Measurements from ENCODE around the gene TRIML1. TPM values are rescaled to one million over a fixed set of nuclear protein-coding genes. Genes with fewer than 3 reads are reported as not detected.

Gene TRIML1
- total RNA-seq, 1 experiment from 2014 or later, result not detected

DNA sequence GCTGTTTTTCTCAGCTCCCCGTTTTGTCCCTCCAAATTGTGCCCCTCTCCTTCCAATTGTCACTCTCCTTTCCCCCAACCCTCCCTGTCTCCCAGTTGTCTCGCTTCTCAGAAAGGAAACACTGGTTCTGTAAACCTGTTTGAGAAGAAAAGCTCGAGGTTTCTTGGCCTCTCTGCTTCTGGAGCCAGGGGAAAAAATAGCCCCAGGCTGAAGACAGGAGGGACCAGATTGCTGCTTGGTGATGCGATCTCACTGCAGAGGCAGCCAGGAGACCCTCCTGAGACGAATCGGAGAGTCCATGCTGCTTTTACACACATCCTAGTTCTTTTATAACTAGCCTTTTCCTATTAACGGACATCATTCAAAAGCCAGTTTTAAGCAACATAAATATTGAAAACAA lies 21.2 kb downstream of the TRIML1 start (continued):
- TF ChIP-seq, protein P1, sequence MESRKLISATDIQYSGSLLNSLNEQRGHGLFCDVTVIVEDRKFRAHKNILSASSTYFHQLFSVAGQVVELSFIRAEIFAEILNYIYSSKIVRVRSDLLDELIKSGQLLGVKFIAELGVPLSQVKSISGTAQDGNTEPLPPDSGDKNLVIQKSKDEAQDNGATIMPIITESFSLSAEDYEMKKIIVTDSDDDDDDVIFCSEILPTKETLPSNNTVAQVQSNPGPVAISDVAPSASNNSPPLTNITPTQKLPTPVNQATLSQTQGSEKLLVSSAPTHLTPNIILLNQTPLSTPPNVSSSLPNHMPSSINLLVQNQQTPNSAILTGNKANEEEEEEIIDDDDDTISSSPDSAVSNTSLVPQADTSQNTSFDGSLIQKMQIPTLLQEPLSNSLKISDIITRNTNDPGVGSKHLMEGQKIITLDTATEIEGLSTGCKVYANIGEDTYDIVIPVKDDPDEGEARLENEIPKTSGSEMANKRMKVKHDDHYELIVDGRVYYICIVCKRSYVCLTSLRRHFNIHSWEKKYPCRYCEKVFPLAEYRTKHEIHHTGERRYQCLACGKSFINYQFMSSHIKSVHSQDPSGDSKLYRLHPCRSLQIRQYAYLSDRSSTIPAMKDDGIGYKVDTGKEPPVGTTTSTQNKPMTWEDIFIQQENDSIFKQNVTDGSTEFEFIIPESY (IDR thresholded peaks at IDR 0.05; ENCODE audit: extremely low read depth, insufficient replicate concordance, low read length), result no peak
- TF ChIP-seq FOSL1 (IDR thresholded peaks at IDR 0.05; ENCODE audit: low read depth), result no peak
- no peak for TF ChIP-seq POLR2AphosphoS5 (IDR thresholded peaks at IDR 0.05; ENCODE audit: low read depth, low read length)
- TF ChIP-seq TCF7L2 (IDR thresholded peaks at IDR 0.05; ENCODE audit: borderline replicate concordance, extremely low read depth, insufficient read depth, insufficient read length), result no peak
- TF ChIP-seq EZH2 (IDR thresholded peaks at IDR 0.05), result no peak
- no peak for TF ChIP-seq SIN3A (IDR thresholded peaks at IDR 0.05; ENCODE audit: low read depth)
- no peak for TF ChIP-seq CEBPB (IDR thresholded peaks at IDR 0.05; ENCODE audit: low read depth)

DNA sequence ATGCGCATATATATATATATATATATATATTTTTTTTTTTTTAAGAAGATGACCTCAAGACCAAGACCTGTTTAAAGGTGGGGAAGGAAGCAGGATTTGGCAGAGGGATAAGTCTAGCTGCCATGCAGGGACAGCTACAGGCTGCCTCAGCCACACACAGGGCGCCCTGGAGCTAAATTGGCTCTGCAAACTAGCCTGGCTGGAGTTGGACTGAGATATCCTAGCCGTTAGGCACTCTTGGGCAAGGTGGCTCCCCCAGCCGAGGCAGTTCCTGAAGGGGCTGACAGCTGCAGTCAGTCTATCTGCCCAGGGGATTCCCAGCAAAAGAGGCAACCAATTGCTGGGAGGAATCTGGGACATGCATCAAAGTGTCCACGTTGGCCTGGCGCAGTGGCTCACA lies 21.9 kb downstream of the TRIML1 start:
- Histone ChIP-seq H3K4me2 (ENCODE audit: low read length) (no peak overlapping the region), H3K27me3 (ENCODE audit: insufficient read depth, low read length) (no peaks in the 10 kb centered on the region), H3K27ac (ENCODE audit: low read depth, low read length) (no peak overlapping the region), H3K9me3 (ENCODE audit: control insufficient read depth in 1 of 2, insufficient read depth in 1 of 2, low read depth in 1 of 2, low read length in 2 of 2) (no peaks in the 10 kb centered on the region), H3K9me2 (ENCODE audit: insufficient read depth) (no peaks in the 10 kb centered on the region), H3K4me3 (replicated peaks in 1 of 2; ENCODE audit: low read depth in 1 of 2, low read length in 2 of 2) (no peak overlapping the region), H3K36me3 (ENCODE audit: control insufficient read depth in 1 of 2, insufficient read depth in 2 of 2, low read length in 2 of 2) (no peaks in the 10 kb centered on the region), H3K79me2 (ENCODE audit: insufficient read depth, low read length) (no peaks in the 10 kb centered on the region), H4K20me1 (ENCODE audit: insufficient read depth) (no peaks in the 10 kb centered on the region), H2AFZ (ENCODE audit: low read depth, low read length, poor library complexity, severe bottlenecking) (no peak overlapping the region), H3K9ac (ENCODE audit: low read length) (no peak overlapping the region), H3K4me1 (ENCODE audit: control insufficient read depth in 1 of 2, insufficient read depth in 2 of 2, low read length in 2 of 2) (peaks cover 0 to 4% of the 10 kb centered on the region in 2 experiments; a peak in 1 of 4 replicates)
- DNase-seq (ENCODE audit: low read depth, low spot score) (no peak), ATAC-seq (no peak)
- CTCF ChIA-PET, result no interaction called here
- RAD21 ChIA-PET (ENCODE audit: low non-redundant PET in 1 of 2, low total read pairs in 2 of 2, uncharacterized antibody in 2 of 2, unreplicated experiment in 2 of 2), result no interaction called here
- POLR2A ChIA-PET, result no interaction called here
- intact Hi-C loops (cut with micrococcal nuclease), result no loop called here
- no TSS peak for BruUV-seq (replicated peaks)
- TF ChIP-seq POLR2AphosphoS5 (IDR thresholded peaks at IDR 0.05; ENCODE audit: low read depth, low read length) (no peak), YY1 (IDR thresholded peaks at IDR 0.05; ENCODE audit: extremely low read depth, insufficient replicate concordance, low read depth, low read length) (no peak), SP1 (IDR thresholded peaks at IDR 0.05; ENCODE audit: low read depth) (no peak), JUND (IDR thresholded peaks at IDR 0.05) (no peak), ZNF274 (IDR thresholded peaks at IDR 0.05; ENCODE audit: low read depth, low read length) (no peak)
- TF ChIP-seq, protein P2, sequence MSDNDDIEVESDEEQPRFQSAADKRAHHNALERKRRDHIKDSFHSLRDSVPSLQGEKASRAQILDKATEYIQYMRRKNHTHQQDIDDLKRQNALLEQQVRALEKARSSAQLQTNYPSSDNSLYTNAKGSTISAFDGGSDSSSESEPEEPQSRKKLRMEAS (IDR thresholded peaks at IDR 0.05), result no peak

Data from HCT116 (cell line).